Left lung (tissue), 10 donors: ENCODE results near the gene PAX7. TPM values are rescaled to one million over a fixed set of nuclear protein-coding genes. Genes with fewer than 3 reads are reported as not detected.

Experiments used
- ATAC-seq: fragments of 200-7000 bp; cut with Tn5 transposase; one replicate; pipeline ENCODE4 v1.9.1; 2020; ENCODE audit warnings: moderate library complexity
- DNase-seq, 4 donors: peaks; one replicate each; pipeline ENCODE4 v3.0.0-alpha.2; 2013 to 2020
- H3K27ac ChIP-seq, 2 donors: fragments of 200-600 bp; sonication (generic) in 1 of 2; one replicate each; pipeline versions ENCODE4 v1.5.0 to v1.8.0; 2020 to 2021
- H3K27me3 ChIP-seq, 2 donors: fragments of 200-600 bp; sonication (generic) in 1 of 2; one replicate each; pipeline versions ENCODE4 v1.5.0 to v1.8.0; 2020 to 2021
- H3K36me3 ChIP-seq, 2 donors: fragments of 200-600 bp; sonication (generic) in 1 of 2; one replicate each; pipeline versions ENCODE4 v1.5.0 to v1.8.0; 2020 to 2021
- H3K4me1 ChIP-seq, 2 donors: fragments of 200-600 bp; one replicate each; pipeline ENCODE4 v1.8.0; 2021
- H3K4me3 ChIP-seq, 2 donors: fragments of 200-600 bp; sonication (generic) in 1 of 2; one replicate each; pipeline versions ENCODE4 v1.5.0 to v1.8.0; 2020 to 2021; ENCODE audit warnings: mild to moderate bottlenecking in 1 of 2
- H3K9me3 ChIP-seq, 2 donors: fragments of 200-600 bp; sonication (generic) in 1 of 2; one replicate each; pipeline versions ENCODE4 v1.5.0 to v1.8.0; 2020 to 2021
- CTCF ChIP-seq, 2 donors: fragments of 200-600 bp; sonication (generic) in 1 of 2; IDR thresholded peaks; one replicate each; pipeline versions ENCODE4 v1.5.0 to v1.8.0; 2021; ENCODE audit warnings: antibody characterized with exemption in 2 of 2
- intact Hi-C, 2 donors: fragments of 100-400 bp; cut with DNase I; formaldehyde crosslinking; loops; one replicate each; pipeline versions ENCODE4 v1.11.2 to v1.14.2; 2022
- polyA plus RNA-seq, 6 donors: library from polyadenylated mRNA; unstranded; fragments of 120-200 nt; gene quantifications; one replicate each; pipeline ENCODE4 v1.2.1, GENCODE V29; 2013; ENCODE audit not compliant: insufficient read length in 6 of 6
- total RNA-seq, 2 donors: library from RNA; stranded (reverse); fragmentation: NEBNext Ultra II Directional; extraction: Animal tissue kit (Norgen Biotek cat#: 25700); gene quantifications; one replicate each; pipeline ENCODE4 v1.2.1, GENCODE V29; 2021
- donor health status: DM: no; HTN: yes; CAD: no.
- donor health status: DM: no; HTN: no; CAD: no.

The PAX7 gene
- total and polyA plus RNA-seq, 8 donors: 0.03 TPM; not detected in 7

- Histone ChIP-seq H3K36me3 (no peaks in the 10 kb centered on the region), H3K9me3 (no peaks in the 10 kb centered on the region), H3K27me3 (peaks cover 98 to 100% of the 10 kb centered on the region in 2 donors), H3K4me1 (no peaks in the 10 kb centered on the region), H3K27ac (no peak overlapping the region), H3K4me3 (no peak overlapping the region)
- intact Hi-C loops: no loop called here
- ATAC-seq (no peak), DNase-seq (no peak)
- TF ChIP-seq CTCF (IDR thresholded peaks at IDR 0.05): no peak
These were observed 8.9 kb downstream of the PAX7 start for GRCh38 chr1:18639368-18640055.

- DNase-seq: no peak
These were observed 9.8 kb downstream of the PAX7 start for GRCh38 chr1:18640228-18641004.

GRCh38 chr1:18641005-18641941, 10.6 kb downstream of the PAX7 start:
- no peak for ATAC-seq
- no peaks in the 10 kb centered on the region for H3K4me1 ChIP-seq
- H3K27me3 ChIP-seq: peaks cover 98 to 100% of the 10 kb centered on the region in 2 donors

More at GRCh38 chr1:18640228-18641004, 9.8 kb downstream of the PAX7 start:
- Histone ChIP-seq H3K27me3 (peaks cover 98 to 100% of the 10 kb centered on the region in 2 donors), H3K4me3 (no peak overlapping the region), H3K4me1 (no peaks in the 10 kb centered on the region), H3K27ac (no peak overlapping the region), H3K9me3 (no peaks in the 10 kb centered on the region), H3K36me3 (no peaks in the 10 kb centered on the region)
- TF ChIP-seq CTCF (IDR thresholded peaks at IDR 0.05): no peak
- ATAC-seq: no peak
- intact Hi-C loops: no loop called here

GRCh38 chr1:18642278-18643095, 11.8 kb downstream of the PAX7 start:
- TF ChIP-seq CTCF (IDR thresholded peaks at IDR 0.05): no peak
- peaks cover 97 to 100% of the 10 kb centered on the region in 2 donors for H3K27me3 ChIP-seq
- ATAC-seq: no peak

More at GRCh38 chr1:18641005-18641941, 10.6 kb downstream of the PAX7 start:
- DNase-seq: no peak
- Histone ChIP-seq H3K4me3 (no peak overlapping the region), H3K27ac (no peak overlapping the region), H3K36me3 (no peaks in the 10 kb centered on the region), H3K9me3 (no peaks in the 10 kb centered on the region)
- intact Hi-C loops: no loop called here
- TF ChIP-seq CTCF (IDR thresholded peaks at IDR 0.05): no peak

More at GRCh38 chr1:18642278-18643095, 11.8 kb downstream of the PAX7 start:
- no peak for DNase-seq
- no peak overlapping the region for H3K4me3 ChIP-seq
- H3K4me1 ChIP-seq: peaks cover 0 to 2% of the 10 kb centered on the region in 2 donors
- H3K36me3 ChIP-seq: no peaks in the 10 kb centered on the region
- intact Hi-C loops: no loop called here
- no peaks in the 10 kb centered on the region for H3K9me3 ChIP-seq
- H3K27ac ChIP-seq: no peak overlapping the region
